Thoracic aorta (tissue), 2 donors: Measurements from ENCODE around the gene PYROXD2. TPM values are rescaled to one million over a fixed set of nuclear protein-coding genes. Genes with fewer than 3 reads are reported as not detected.

Experiments
- ATAC-seq: fragments of 150-250 bp; one replicate; pipeline ENCODE4 v1.8.0; 2017; ENCODE audit warnings: low read depth; ENCODE audit not compliant: insufficient number of reproducible peaks, low FRiP score
- DNase-seq: peaks from one replicate; pipeline ENCODE4 v3.0.0-alpha.2; 2020; ENCODE audit warnings: low spot score
- H3K27ac ChIP-seq, 2 donors: fragments of 200-600 bp; sonication (generic); 1 replicate in 1 of 2; 2 replicates in 1 of 2; pipeline ENCODE4 v1.5.1; 2016; ENCODE audit warnings: mild to moderate bottlenecking in 2 of 2, moderate library complexity in 2 of 2
- H3K27me3 ChIP-seq: fragments of 200-600 bp; sonication (generic); replicated peaks from 2 replicates; pipeline ENCODE4 v1.6.0; 2016; ENCODE audit warnings: mild to moderate bottlenecking; ENCODE audit not compliant: insufficient read depth
- H3K36me3 ChIP-seq: fragments of 200-600 bp; sonication (generic); one replicate; pipeline ENCODE4 v1.5.1; 2016
- H3K4me1 ChIP-seq, 2 donors: fragments of 200-600 bp; sonication (generic); 1 replicate in 1 of 2; 2 replicates in 1 of 2; pipeline versions ENCODE4 v1.5.1 to v1.6.0; 2016; ENCODE audit warnings: low read depth in 2 of 2, mild to moderate bottlenecking in 1 of 2; ENCODE audit not compliant: control insufficient read depth in 1 of 2
- H3K4me3 ChIP-seq: fragments of 200-600 bp; sonication (generic); 2 replicates; pipeline ENCODE4 v1.5.1; 2016; ENCODE audit warnings: mild to moderate bottlenecking
- H3K9me3 ChIP-seq: fragments of 200-600 bp; sonication (generic); 2 replicates; pipeline ENCODE4 v1.5.1; 2016
- total RNA-seq, 2 donors: library from RNA; depleted of rRNA; stranded (reverse); fragments of >200 nt; gene quantifications; one replicate each; pipeline versions ENCODE4 v1.1.0 to v1.2.3, GENCODE V29; 2016
- TF ChIP-seq, protein P1 (sequence below): fragments of 200-600 bp; sonication (generic); IDR thresholded peaks from one replicate; pipeline ENCODE4 v1.5.1; 2019; ENCODE audit warnings: antibody characterized with exemption

PYROXD2 gene
- total RNA-seq, 2 donors from 2014 or later = 6.3 to 9.3 TPM

DNA sequence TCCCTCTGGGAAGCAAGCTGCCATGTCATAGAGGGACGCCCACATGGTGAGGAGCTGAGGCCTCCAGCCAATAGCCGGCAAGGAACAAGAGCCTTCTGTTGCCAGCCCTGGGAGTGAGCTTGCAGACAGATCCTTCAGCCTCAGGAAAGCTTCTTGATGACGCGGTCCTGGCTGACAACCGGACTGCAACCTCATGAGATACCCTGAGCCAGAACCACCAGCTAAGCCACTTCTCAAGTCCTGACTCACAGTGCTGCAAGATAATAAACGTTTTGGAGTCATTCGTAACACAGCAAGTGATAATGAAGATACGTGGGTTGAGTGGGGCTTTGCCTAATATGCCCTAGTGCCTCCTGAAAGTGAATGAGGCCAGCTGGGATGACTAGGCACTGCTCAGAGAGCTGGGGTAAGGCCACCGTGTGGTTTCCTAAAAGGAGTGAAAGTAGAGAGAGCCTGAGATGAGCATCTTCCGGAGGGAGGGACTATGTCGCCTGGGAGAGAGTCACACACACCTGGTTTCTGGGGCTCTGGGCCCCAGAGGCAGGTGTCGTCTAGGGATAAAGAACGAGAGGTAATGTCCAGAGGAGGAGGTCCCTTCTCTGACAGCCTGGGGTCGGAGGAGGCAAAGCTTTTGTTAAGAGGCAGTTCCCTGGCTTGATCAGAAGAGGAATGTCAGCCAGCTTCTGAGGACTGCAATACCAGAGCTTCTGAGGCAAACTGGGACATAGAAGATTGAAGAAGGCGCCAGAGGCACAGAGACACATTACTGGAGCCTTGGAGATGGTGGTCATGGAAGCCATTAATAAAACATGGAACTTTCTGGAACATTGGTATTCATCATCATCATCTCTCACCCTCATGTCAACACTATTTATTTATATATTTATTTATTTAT lies 53.6 kb downstream of the PYROXD2 start:
- no peaks in the 10 kb centered on the region for H3K27me3 ChIP-seq
- peak overlapping the region; percentile 56 for H3K4me3 ChIP-seq
- ATAC-seq = peak; percentile 85
- H3K27ac ChIP-seq = peak overlapping the region; percentile 50 to 77
- TF ChIP-seq, protein P1, sequence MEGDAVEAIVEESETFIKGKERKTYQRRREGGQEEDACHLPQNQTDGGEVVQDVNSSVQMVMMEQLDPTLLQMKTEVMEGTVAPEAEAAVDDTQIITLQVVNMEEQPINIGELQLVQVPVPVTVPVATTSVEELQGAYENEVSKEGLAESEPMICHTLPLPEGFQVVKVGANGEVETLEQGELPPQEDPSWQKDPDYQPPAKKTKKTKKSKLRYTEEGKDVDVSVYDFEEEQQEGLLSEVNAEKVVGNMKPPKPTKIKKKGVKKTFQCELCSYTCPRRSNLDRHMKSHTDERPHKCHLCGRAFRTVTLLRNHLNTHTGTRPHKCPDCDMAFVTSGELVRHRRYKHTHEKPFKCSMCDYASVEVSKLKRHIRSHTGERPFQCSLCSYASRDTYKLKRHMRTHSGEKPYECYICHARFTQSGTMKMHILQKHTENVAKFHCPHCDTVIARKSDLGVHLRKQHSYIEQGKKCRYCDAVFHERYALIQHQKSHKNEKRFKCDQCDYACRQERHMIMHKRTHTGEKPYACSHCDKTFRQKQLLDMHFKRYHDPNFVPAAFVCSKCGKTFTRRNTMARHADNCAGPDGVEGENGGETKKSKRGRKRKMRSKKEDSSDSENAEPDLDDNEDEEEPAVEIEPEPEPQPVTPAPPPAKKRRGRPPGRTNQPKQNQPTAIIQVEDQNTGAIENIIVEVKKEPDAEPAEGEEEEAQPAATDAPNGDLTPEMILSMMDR = no peak
- peak; percentile 60 for DNase-seq
- H3K36me3 ChIP-seq = no peaks in the 10 kb centered on the region
- H3K4me1 ChIP-seq = peaks cover 0 to 5% of the 10 kb centered on the region in 2 donors
- no peaks in the 10 kb centered on the region for H3K9me3 ChIP-seq

- Histone ChIP-seq H3K4me3 (no peak overlapping the region), H3K4me1 (peaks cover 0 to 5% of the 10 kb centered on the region in 2 donors), H3K9me3 (no peaks in the 10 kb centered on the region), H3K27ac (no peak overlapping the region), H3K36me3 (no peaks in the 10 kb centered on the region), H3K27me3 (no peaks in the 10 kb centered on the region)
- DNase-seq (no peak), ATAC-seq (no peak)
- TF ChIP-seq, protein P1 = no peak
Observed at GRCh38 chr10:98357194-98357822, 57.7 kb downstream of the PYROXD2 start.

GRCh38 chr10:98354491-98354890 lies 60.5 kb downstream of the PYROXD2 start:
- Histone ChIP-seq H3K4me3 (no peak overlapping the region), H3K4me1 (peaks cover under 1 to 7% of the 10 kb centered on the region in 2 donors), H3K9me3 (no peaks in the 10 kb centered on the region), H3K36me3 (no peaks in the 10 kb centered on the region), H3K27me3 (no peaks in the 10 kb centered on the region), H3K27ac (no peak overlapping the region)
- no peak for ATAC-seq
- TF ChIP-seq, protein P1 = no peak
- no peak for DNase-seq

DNA sequence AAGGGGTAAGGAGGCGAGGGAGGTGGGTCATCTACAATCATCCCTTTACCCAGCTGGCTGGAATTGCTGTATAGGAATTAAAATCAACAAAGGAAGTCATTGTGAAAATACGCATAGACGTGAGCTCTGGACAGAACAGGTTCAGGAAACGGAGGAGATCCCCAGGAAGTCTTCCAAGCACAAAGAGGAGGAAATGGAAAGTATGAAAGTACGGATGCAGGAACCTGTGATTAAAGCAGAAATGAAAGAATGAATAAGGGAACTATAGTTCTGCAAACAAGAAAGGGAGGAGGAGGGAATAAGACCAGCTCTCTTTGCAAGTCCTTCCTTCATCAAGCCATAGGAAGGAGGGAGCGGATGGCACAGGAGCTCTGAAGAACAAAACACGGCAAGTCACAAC lies 61.8 kb downstream of the PYROXD2 start:
- DNase-seq (no peak), ATAC-seq (no peak)
- peaks cover 4 to 12% of the 10 kb centered on the region in 2 donors for H3K4me1 ChIP-seq
- H3K4me3 ChIP-seq = no peak overlapping the region
- H3K27ac ChIP-seq = no peak overlapping the region
- H3K36me3 ChIP-seq = no peaks in the 10 kb centered on the region
- H3K27me3 ChIP-seq = no peaks in the 10 kb centered on the region
- TF ChIP-seq, protein P1 = no peak
- H3K9me3 ChIP-seq = no peaks in the 10 kb centered on the region

- H3K27ac ChIP-seq = no peak overlapping the region
- no peak for DNase-seq
- TF ChIP-seq, protein P1 = no peak
- H3K27me3 ChIP-seq = no peaks in the 10 kb centered on the region
- no peak for ATAC-seq
- H3K9me3 ChIP-seq = peaks cover 2% of the 10 kb centered on the region
- peaks cover 4 to 12% of the 10 kb centered on the region in 2 donors for H3K4me1 ChIP-seq
- no peak overlapping the region for H3K4me3 ChIP-seq
- H3K36me3 ChIP-seq = no peaks in the 10 kb centered on the region
Observed at GRCh38 chr10:98351831-98352402, 63.1 kb downstream of the PYROXD2 start.
